Activated T-helper 2 cell treated with anti-CD3 and anti-CD28 coated beads, Interferon-gamma antibody, Interleukin-2, Interleukin-4, amounts not matched to agents 10 μg/mL and 5 μg/mL and 100 μg/mL, durations not matched to agents 14 hours and 24 hours and 36 hours (primary cell): ENCODE measurements around the gene TPRG1. TPM values are rescaled to one million over a fixed set of nuclear protein-coding genes. Genes with fewer than 3 reads are reported as not detected.

Experiments used
- DNase-seq: peaks from one replicate; pipeline ENCODE4 v3.0.0; 2021; ENCODE audit warnings: low spot score
- H3K27ac Mint-ChIP-seq: one replicate; pipeline ENCODE4 v1.8.0; 2021; ENCODE audit warnings: mixed read lengths
- H3K27me3 Mint-ChIP-seq: one replicate; pipeline ENCODE4 v1.8.0; 2021; ENCODE audit warnings: low read depth, mixed read lengths
- H3K36me3 Mint-ChIP-seq: one replicate; pipeline ENCODE4 v1.8.0; 2021; ENCODE audit warnings: low read depth, mixed read lengths
- H3K4me1 Mint-ChIP-seq: one replicate; pipeline ENCODE4 v1.8.0; 2021; ENCODE audit warnings: low read depth, mixed read lengths
- H3K4me3 Mint-ChIP-seq: one replicate; pipeline ENCODE4 v1.8.0; 2021; ENCODE audit warnings: low read depth, mild to moderate bottlenecking, moderate library complexity, mixed read lengths
- H3K9me3 Mint-ChIP-seq: one replicate; pipeline ENCODE4 v1.8.0; 2021; ENCODE audit warnings: mixed read lengths
- intact Hi-C: fragments of 100-400 bp; cut with micrococcal nuclease; formaldehyde crosslinking; loops from one replicate; pipeline ENCODE4 v1.15.1; 2023
- total RNA-seq: library from RNA; stranded (reverse); gene quantifications from 2 replicates; pipeline ENCODE4 v1.2.3, GENCODE V29; 2022

The TPRG1 gene
- total RNA-seq = 91.8 and 95.9 TPM in 2 replicates

- no peaks in the 10 kb centered on the region for H3K9me3 Mint-ChIP-seq
- H3K27ac Mint-ChIP-seq = no peak within 1 kb of the TSS
- no peaks in the 10 kb centered on the region for H3K36me3 Mint-ChIP-seq
- DNase-seq = no peak
- peaks cover 11% of the 10 kb centered on the region for H3K4me1 Mint-ChIP-seq
- H3K4me3 Mint-ChIP-seq = no peak within 1 kb of the TSS
- intact Hi-C loops = no loop called here
- H3K27me3 Mint-ChIP-seq = peaks cover 4% of the 10 kb centered on the region
Measured at GRCh38 chr3:189171707-189172106, at the start of gene TPRG1. Gene TPRG1, plus strand, starts transcription at chr3:189171971. Its CDS starts 35,414 bp downstream, at chr3:189207385.

- DNase-seq = no peak
- H3K27me3 Mint-ChIP-seq = no peaks in the 10 kb centered on the region
- H3K4me3 Mint-ChIP-seq = no peak overlapping the region
- intact Hi-C loops = no loop called here
- H3K36me3 Mint-ChIP-seq = peaks cover 30% of the 10 kb centered on the region
- H3K4me1 Mint-ChIP-seq = peaks cover 10% of the 10 kb centered on the region
- H3K27ac Mint-ChIP-seq = no peak overlapping the region
- H3K9me3 Mint-ChIP-seq = peaks cover 29% of the 10 kb centered on the region
Measured at GRCh38 chr3:189122110-189122509, 49.7 kb upstream of the TPRG1 start.

- H3K27ac Mint-ChIP-seq = no peak overlapping the region
Measured at GRCh38 chr3:189122526-189123205, 49.1 kb upstream of the TPRG1 start.

DNA sequence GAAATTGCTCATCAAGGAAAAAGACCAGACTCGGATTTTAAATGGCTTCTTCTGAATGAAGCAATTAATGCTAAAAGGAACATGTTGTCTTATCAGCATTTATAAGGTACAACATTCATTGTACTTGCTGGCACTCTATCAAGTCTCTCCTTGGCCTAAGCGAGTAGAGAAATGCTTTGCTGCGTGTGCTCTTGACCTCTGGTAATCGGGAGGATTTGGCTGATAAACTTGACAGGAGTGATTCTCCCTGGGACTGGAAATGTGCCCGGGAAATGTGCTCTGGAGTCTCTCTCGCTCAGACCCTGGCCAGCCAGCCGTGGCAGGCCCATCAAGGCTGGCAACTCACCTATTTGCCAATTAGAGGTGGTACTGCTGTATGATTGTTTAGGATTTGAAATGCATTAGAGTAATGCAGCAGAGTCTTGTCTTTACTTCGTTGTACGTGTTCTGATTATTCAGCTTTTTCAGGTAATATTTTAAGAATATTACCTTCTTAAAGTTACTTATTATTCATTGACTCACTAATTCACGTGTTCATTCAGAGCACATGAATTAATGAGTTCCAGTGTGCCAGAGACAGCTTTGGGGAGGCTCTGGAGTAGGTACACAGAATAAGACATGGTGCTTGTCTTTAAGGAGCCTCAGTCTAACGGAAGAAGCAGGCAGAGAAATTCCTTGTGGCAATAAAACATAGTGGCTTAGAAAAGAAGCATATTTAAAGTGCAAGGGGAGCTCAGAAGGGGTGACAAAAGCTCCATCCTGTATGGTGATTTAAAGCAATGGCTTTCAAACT, 48.0 kb upstream of the TPRG1 start:
- H3K4me3 Mint-ChIP-seq = no peak overlapping the region
- H3K27ac Mint-ChIP-seq = no peak overlapping the region
- peaks cover 10% of the 10 kb centered on the region for H3K4me1 Mint-ChIP-seq
- H3K27me3 Mint-ChIP-seq = no peaks in the 10 kb centered on the region
- no peak for DNase-seq
- peaks cover 24% of the 10 kb centered on the region for H3K9me3 Mint-ChIP-seq
- intact Hi-C loops = no loop called here
- peaks cover 26% of the 10 kb centered on the region for H3K36me3 Mint-ChIP-seq

More at GRCh38 chr3:189122526-189123205, 49.1 kb upstream of the TPRG1 start:
- DNase-seq = no peak
- intact Hi-C loops = no loop called here
- Mint-ChIP-seq H3K9me3 (peaks cover 28% of the 10 kb centered on the region), H3K4me1 (peaks cover 10% of the 10 kb centered on the region), H3K36me3 (peaks cover 30% of the 10 kb centered on the region), H3K27me3 (no peaks in the 10 kb centered on the region), H3K4me3 (no peak overlapping the region)

GRCh38 chr3:189132231-189132671, 39.5 kb upstream of the TPRG1 start:
- no peaks in the 10 kb centered on the region for H3K27me3 Mint-ChIP-seq
- intact Hi-C loops = loop anchor here (1.0 to 2.0 kb wide), 3 partner anchors 17 to 215 kb away; no protein-coding TSS in a partner anchor
- peak overlapping the region; percentile 89 for H3K27ac Mint-ChIP-seq
- H3K9me3 Mint-ChIP-seq = peaks cover 23% of the 10 kb centered on the region
- peaks cover 23% of the 10 kb centered on the region for H3K36me3 Mint-ChIP-seq
- peak; percentile 79 for DNase-seq
- peaks cover 24% of the 10 kb centered on the region for H3K4me1 Mint-ChIP-seq
- peak overlapping the region; percentile 19 for H3K4me3 Mint-ChIP-seq

- no peak for DNase-seq
- intact Hi-C loops = loop anchor here (1.0 to 2.0 kb wide), 3 partner anchors 16 to 216 kb away; no protein-coding TSS in a partner anchor
- no peak overlapping the region for H3K4me3 Mint-ChIP-seq
- peak overlapping the region; percentile 89 for H3K27ac Mint-ChIP-seq
- H3K27me3 Mint-ChIP-seq = no peaks in the 10 kb centered on the region
- H3K4me1 Mint-ChIP-seq = peaks cover 26% of the 10 kb centered on the region
- peaks cover 23% of the 10 kb centered on the region for H3K36me3 Mint-ChIP-seq
- H3K9me3 Mint-ChIP-seq = peaks cover 23% of the 10 kb centered on the region
Measured at GRCh38 chr3:189132839-189133238, 38.9 kb upstream of the TPRG1 start.

DNA sequence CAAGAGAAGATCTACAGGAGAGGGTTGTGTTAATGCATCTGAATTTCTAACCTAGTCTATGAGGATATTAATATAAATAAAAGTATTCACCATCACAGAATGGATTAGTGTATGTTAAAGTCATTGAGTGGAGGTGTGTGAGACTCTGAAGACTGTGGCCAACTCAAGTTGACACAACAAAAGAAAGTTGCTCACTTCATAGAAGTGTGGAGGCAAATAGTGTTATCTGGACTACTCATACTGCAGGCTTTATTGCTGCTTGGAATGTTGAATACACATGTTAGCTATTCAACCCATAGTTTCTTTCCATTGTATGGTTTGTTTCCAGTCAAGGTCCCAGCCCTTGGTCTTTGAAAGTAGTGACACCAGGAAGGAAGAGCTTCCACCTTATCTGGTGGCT, 38.0 kb upstream of the TPRG1 start:
- Mint-ChIP-seq H3K27me3 (no peaks in the 10 kb centered on the region), H3K4me1 (peaks cover 32% of the 10 kb centered on the region), H3K36me3 (peaks cover 20% of the 10 kb centered on the region), H3K27ac (no peak overlapping the region), H3K9me3 (peaks cover 20% of the 10 kb centered on the region), H3K4me3 (no peak overlapping the region)
- intact Hi-C loops = loop anchor here (2.0 kb wide), 1 partner anchor 217 kb away; no protein-coding TSS in a partner anchor
- DNase-seq = no peak

DNA sequence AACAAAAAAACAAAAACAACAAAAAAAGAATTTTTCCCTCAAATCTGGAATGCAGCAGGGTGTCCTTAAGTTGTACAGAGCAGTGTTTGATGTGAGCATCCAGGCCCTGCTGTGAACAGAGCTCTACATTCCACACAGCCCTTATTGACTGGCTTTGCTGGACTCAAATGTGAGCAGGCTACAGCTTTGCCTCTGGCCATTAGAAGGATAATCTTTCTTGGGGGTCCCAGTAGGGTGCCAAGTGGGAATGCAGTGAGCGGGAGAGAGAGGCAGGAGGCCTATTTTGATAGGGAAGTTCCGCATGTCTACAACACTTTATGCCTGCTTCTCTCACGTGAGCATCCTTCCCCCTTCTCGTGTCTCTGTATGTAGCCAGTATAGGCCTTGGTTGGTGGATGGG, 34.4 kb upstream of the TPRG1 start:
- peaks cover 9% of the 10 kb centered on the region for H3K27me3 Mint-ChIP-seq

DNA sequence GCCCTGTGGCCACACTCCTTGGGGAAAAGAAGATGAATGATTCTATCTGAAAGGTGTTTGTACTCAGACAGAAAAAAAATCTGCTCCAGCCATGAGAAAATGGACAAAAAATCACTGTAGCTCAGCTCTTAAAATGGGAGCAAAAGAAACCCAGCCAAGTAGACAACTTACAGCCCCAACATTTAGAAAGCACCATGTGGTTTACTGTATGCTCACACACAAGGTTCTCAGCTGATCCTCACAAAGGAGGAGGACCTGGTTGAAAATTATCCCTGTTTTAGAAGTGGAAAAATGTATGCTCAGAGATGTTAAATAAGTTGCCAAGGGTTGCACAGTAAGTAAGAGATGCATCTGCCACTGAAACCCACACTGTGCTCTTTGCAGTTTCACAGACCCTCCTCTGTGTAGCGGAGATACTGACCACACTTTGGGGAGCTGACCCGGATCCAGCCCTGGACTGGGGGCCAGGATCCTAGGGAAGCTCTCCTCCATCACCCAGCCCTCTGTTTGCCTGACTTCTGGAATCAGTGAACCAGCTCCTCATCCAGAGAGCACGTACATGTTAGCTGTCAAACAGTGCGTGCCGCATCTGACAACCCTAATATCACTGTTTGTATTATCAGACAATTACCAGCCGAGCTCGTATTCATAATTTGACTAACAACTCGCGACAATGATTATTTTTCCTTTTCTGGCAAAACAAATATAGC, 32.7 kb upstream of the TPRG1 start:
- H3K9me3 Mint-ChIP-seq = peaks cover 6% of the 10 kb centered on the region
- no peak for DNase-seq
- peaks cover 10% of the 10 kb centered on the region for H3K27me3 Mint-ChIP-seq
- intact Hi-C loops = no loop called here
- H3K4me3 Mint-ChIP-seq = no peak overlapping the region
- no peak overlapping the region for H3K27ac Mint-ChIP-seq
- peaks cover 5% of the 10 kb centered on the region for H3K36me3 Mint-ChIP-seq
- peaks cover 20% of the 10 kb centered on the region for H3K4me1 Mint-ChIP-seq

More for the DNA sequence above, 34.4 kb upstream of the TPRG1 start:
- Mint-ChIP-seq H3K9me3 (peaks cover 19% of the 10 kb centered on the region), H3K27ac (no peak overlapping the region), H3K4me3 (no peak overlapping the region), H3K36me3 (peaks cover 19% of the 10 kb centered on the region), H3K4me1 (peaks cover 24% of the 10 kb centered on the region)
- intact Hi-C loops = no loop called here
- DNase-seq = no peak

DNA sequence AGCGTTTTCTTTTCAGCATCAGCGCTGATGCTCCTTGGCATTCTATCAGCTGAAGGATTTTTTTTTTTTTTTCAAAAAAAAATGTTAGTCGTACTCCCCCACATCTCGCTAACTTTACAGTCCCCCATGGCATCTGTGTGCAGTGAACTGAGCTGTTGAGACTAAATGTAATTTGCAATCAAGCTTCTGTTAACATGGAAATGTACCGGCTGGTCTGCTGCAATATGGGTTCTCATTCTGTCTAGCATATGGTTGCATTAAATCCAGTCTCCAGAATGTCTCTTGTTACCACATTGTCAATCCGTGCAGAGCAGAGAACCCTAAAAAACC, 32.2 kb upstream of the TPRG1 start:
- Mint-ChIP-seq H3K27ac (no peak overlapping the region), H3K36me3 (peaks cover 5% of the 10 kb centered on the region), H3K4me1 (peaks cover 25% of the 10 kb centered on the region), H3K9me3 (peaks cover 6% of the 10 kb centered on the region), H3K27me3 (peaks cover 10% of the 10 kb centered on the region), H3K4me3 (no peak overlapping the region)
- no peak for DNase-seq
- intact Hi-C loops = no loop called here

GRCh38 chr3:189142527-189142926, 29.2 kb upstream of the TPRG1 start:
- Mint-ChIP-seq H3K4me3 (no peak overlapping the region), H3K27ac (no peak overlapping the region), H3K27me3 (peaks cover 15% of the 10 kb centered on the region), H3K9me3 (no peaks in the 10 kb centered on the region), H3K36me3 (no peaks in the 10 kb centered on the region), H3K4me1 (peaks cover 29% of the 10 kb centered on the region)
- intact Hi-C loops = loop anchor here (10.0 kb wide), 3 partner anchors 318 to 1168 kb away; no protein-coding TSS in a partner anchor
- DNase-seq = no peak

- peaks cover 15% of the 10 kb centered on the region for H3K27me3 Mint-ChIP-seq
- H3K4me1 Mint-ChIP-seq = peaks cover 30% of the 10 kb centered on the region
- DNase-seq = no peak
- H3K27ac Mint-ChIP-seq = no peak overlapping the region
- H3K4me3 Mint-ChIP-seq = no peak overlapping the region
- intact Hi-C loops = loop anchor here (10.0 kb wide), 3 partner anchors 319 to 1169 kb away; no protein-coding TSS in a partner anchor
- no peaks in the 10 kb centered on the region for H3K36me3 Mint-ChIP-seq
- no peaks in the 10 kb centered on the region for H3K9me3 Mint-ChIP-seq
Measured at GRCh38 chr3:189143321-189143720, 28.4 kb upstream of the TPRG1 start.
